Measurements from ENCODE around the gene BRSK2.
"Not testable (repeated sequence)": the region's sequence is repeated elsewhere in the genome, so short reads cannot be mapped to it uniquely, and the experiment has no call there.

The BRSK2 gene

GRCh38 chr11:1502168-1502953 lies 112.6 kb downstream of the BRSK2 start:
- no peak for DNase-seq

GRCh38 chr11:1502954-1503707 lies 113.4 kb downstream of the BRSK2 start:
- DNase-seq: no peak

GRCh38 chr11:1503708-1504104 lies 114.0 kb downstream of the BRSK2 start:
- DNase-seq: no peak

- no peak for DNase-seq
Measured at GRCh38 chr11:1504138-1504537, 114.4 kb downstream of the BRSK2 start.

GRCh38 chr11:1504581-1505290 lies 115.0 kb downstream of the BRSK2 start:
- no peak for DNase-seq

- no peak for DNase-seq
Measured at GRCh38 chr11:1505480-1505879, 115.7 kb downstream of the BRSK2 start.

GRCh38 chr11:1506981-1507380 lies 117.2 kb downstream of the BRSK2 start:
- DNase-seq: no peak

GRCh38 chr11:1507381-1508140 lies 117.8 kb downstream of the BRSK2 start:
- no peak for DNase-seq

- DNase-seq: no peak
Measured at GRCh38 chr11:1508491-1508891, 118.8 kb downstream of the BRSK2 start.

- DNase-seq: no peak
Measured at GRCh38 chr11:1508986-1509385, 119.3 kb downstream of the BRSK2 start.

GRCh38 chr11:1509626-1510255 lies 120.0 kb downstream of the BRSK2 start:
- no peak for DNase-seq

- not testable (repeated sequence) for DNase-seq
Measured at GRCh38 chr11:1510351-1510750, 120.6 kb downstream of the BRSK2 start.

GRCh38 chr11:1510928-1511327 lies 121.2 kb downstream of the BRSK2 start:
- no peak for DNase-seq

- DNase-seq: no peak
Measured at GRCh38 chr11:1511937-1512496, 122.3 kb downstream of the BRSK2 start.

All from NCI-H1694 (cell line).